Activated naive CD4-positive, alpha-beta T cell treated with anti-CD3 and anti-CD28 coated beads for 36 hours (primary cell): ENCODE data around the gene EXOC4. TPM values are rescaled to one million over a fixed set of nuclear protein-coding genes. Genes with fewer than 3 reads are reported as not detected.

Source experiments
- CTCF ChIA-PET: fragments of 350-600 bp; sonication (Branson Sonifier 250); formaldehyde crosslinking; loops from one replicate; lab custom pipeline; 2021; ENCODE audit warnings: antibody characterized with exemption; lab: Charles Lee
- DNase-seq: peaks from one replicate; pipeline ENCODE4 v3.0.0-alpha.2; 2020
- H3K27ac Mint-ChIP-seq: one replicate; pipeline ENCODE4 v1.8.0; 2021; ENCODE audit warnings: mild to moderate bottlenecking, mixed read lengths
- H3K27me3 Mint-ChIP-seq: one replicate; pipeline ENCODE4 v1.8.0; 2021; ENCODE audit warnings: low read depth, mixed read lengths
- H3K36me3 Mint-ChIP-seq: one replicate; pipeline ENCODE4 v1.8.0; 2021; ENCODE audit warnings: low read depth, mixed read lengths
- H3K4me1 Mint-ChIP-seq: one replicate; pipeline ENCODE4 v1.8.0; 2021; ENCODE audit warnings: low read depth, mixed read lengths
- H3K4me3 Mint-ChIP-seq: one replicate; pipeline ENCODE4 v1.8.0; 2021; ENCODE audit warnings: mild to moderate bottlenecking, moderate library complexity, mixed read lengths
- H3K9me3 Mint-ChIP-seq: one replicate; pipeline ENCODE4 v1.8.0; 2021; ENCODE audit warnings: mixed read lengths
- intact Hi-C: fragments of 100-400 bp; cut with micrococcal nuclease; formaldehyde crosslinking; loops from one replicate; pipeline ENCODE4 v1.15.1; 2023
- total RNA-seq, 2 experiments: library from RNA; stranded (reverse); gene quantifications; one replicate each; pipeline ENCODE4 v1.2.3, GENCODE V29; 2021

The EXOC4 gene
- total RNA-seq, 2 experiments from 2014 or later, result 57.1 to 62.1 TPM

DNA sequence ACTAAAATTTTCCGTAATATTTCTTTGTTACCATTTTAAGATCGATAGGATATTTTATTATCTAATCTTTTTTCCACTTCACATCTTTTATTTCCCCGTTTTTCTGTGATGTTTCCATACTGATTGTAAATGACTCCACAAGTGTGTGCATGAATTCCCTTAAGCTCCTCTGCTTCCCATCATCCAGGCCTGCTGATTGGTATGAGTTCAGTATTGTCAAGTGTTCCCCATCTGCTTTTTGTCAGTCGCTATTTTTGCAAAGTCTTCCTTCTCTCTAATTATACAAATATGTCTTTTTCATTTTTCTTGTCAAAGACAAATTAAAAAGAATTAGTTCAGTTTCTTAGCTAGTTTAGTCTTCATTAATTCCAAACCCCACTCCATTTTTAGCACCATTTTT is 184.7 kb downstream of the EXOC4 start:
- Mint-ChIP-seq H3K27ac (no peak overlapping the region), H3K9me3 (no peaks in the 10 kb centered on the region), H3K4me1 (no peaks in the 10 kb centered on the region), H3K4me3 (no peak overlapping the region), H3K27me3 (no peaks in the 10 kb centered on the region), H3K36me3 (peaks cover 3% of the 10 kb centered on the region)
- CTCF ChIA-PET, result no interaction called here
- no peak for DNase-seq
- intact Hi-C loops, result loop anchor here (10.0 kb wide), 1 partner anchor 1043 kb away; no protein-coding TSS in a partner anchor

DNA sequence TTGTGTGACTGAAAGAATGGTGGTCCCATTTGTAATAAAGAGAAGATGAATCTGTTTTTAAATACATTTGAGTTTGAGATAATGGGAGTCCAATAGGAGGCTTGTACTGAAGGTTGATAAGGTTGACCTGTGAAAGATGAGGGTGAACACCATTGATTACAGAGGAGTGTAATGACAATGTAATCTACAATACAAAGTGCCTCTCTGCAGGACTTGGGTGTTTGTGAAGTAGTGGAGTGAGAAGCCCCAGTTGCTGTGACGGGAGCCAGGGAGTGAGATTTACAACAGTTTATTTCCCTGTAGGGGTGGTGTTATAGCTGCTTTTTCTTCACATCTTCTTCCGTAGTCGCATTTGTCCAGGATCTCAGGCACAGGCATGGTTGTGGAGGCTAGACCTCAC is 189.9 kb downstream of the EXOC4 start:
- DNase-seq, result no peak
- Mint-ChIP-seq H3K9me3 (no peaks in the 10 kb centered on the region), H3K4me1 (no peaks in the 10 kb centered on the region), H3K4me3 (no peak overlapping the region), H3K27me3 (no peaks in the 10 kb centered on the region), H3K36me3 (peaks cover 1% of the 10 kb centered on the region), H3K27ac (no peak overlapping the region)
- CTCF ChIA-PET, result no interaction called here
- intact Hi-C loops, result loop anchor here (10.0 kb wide), 1 partner anchor 62 kb away; no protein-coding TSS in a partner anchor

DNA sequence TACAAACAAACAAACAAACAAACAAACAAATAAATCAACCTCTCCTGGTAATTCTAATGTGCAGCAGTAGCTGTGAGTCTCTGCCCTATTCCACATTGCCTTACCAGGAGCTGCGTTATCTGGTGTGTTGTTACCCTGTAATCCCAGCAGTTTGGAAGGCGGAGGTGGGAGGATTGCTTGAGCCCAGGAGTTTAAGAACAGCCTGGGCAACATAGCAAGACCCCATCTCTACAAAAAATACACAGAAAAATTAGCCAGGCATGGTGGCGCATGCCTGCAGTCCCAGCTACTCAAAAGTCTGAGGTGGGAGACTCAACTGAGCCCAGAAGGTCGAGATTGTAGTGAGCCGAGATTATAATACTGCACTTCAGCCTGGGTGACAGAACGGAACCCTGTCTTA is 192.7 kb downstream of the EXOC4 start:
- CTCF ChIA-PET, result no interaction called here
- Mint-ChIP-seq H3K27ac (no peak overlapping the region), H3K36me3 (no peaks in the 10 kb centered on the region), H3K4me1 (no peaks in the 10 kb centered on the region), H3K27me3 (no peaks in the 10 kb centered on the region), H3K9me3 (no peaks in the 10 kb centered on the region), H3K4me3 (no peak overlapping the region)
- intact Hi-C loops, result loop anchor here (10.0 kb wide), 1 partner anchor 59 kb away; no protein-coding TSS in a partner anchor
- no peak for DNase-seq

DNA sequence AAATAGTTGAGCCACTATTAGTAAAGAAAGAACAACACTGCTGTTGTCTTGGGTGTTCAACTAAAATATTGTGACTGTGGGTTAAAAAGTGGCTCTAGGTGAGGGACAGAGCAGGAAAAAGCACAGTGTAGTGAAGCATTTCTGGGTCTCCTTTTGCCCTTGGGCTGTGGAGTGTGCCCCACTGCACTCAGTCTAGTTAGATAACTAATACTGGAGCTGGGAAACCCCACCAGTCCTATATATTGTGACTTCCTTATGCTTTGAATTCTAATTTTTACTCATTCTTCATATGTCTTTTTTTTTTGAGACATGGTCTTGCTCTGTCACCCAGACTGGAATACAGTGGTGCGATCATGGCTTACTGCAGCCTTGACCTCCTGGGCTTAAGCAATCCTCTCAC is 195.1 kb downstream of the EXOC4 start:
- Mint-ChIP-seq H3K9me3 (no peaks in the 10 kb centered on the region), H3K27ac (no peak overlapping the region), H3K27me3 (no peaks in the 10 kb centered on the region), H3K4me3 (no peak overlapping the region), H3K36me3 (peaks cover 4% of the 10 kb centered on the region), H3K4me1 (peaks cover 4% of the 10 kb centered on the region)
- CTCF ChIA-PET, result no interaction called here
- intact Hi-C loops, result loop anchor here (10.0 kb wide), 1 partner anchor 57 kb away; no protein-coding TSS in a partner anchor
- DNase-seq, result no peak

DNA sequence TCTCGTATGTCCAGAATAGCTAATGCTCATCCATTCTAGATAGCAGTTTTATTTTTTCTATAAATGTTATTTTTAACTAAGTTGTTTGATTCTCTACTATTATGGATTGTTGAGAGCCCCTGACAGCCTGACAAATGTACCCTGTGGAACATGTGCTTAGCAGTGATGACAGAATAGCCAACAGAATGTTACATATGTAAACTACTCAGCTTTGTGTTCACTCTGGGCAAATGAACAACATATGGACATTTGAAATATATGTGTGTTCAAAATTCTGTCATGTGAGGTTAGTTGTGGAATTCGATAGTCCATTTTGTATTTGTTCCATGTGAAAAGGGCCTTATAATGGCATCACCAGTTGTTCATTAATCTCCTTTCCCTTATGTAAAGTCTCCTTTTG is 199.7 kb downstream of the EXOC4 start:
- Mint-ChIP-seq H3K36me3 (peaks cover 6% of the 10 kb centered on the region), H3K4me3 (no peak overlapping the region), H3K27me3 (no peaks in the 10 kb centered on the region), H3K27ac (no peak overlapping the region), H3K9me3 (no peaks in the 10 kb centered on the region), H3K4me1 (peaks cover 4% of the 10 kb centered on the region)
- DNase-seq, result no peak
- CTCF ChIA-PET, result no interaction called here
- intact Hi-C loops, result no loop called here

DNA sequence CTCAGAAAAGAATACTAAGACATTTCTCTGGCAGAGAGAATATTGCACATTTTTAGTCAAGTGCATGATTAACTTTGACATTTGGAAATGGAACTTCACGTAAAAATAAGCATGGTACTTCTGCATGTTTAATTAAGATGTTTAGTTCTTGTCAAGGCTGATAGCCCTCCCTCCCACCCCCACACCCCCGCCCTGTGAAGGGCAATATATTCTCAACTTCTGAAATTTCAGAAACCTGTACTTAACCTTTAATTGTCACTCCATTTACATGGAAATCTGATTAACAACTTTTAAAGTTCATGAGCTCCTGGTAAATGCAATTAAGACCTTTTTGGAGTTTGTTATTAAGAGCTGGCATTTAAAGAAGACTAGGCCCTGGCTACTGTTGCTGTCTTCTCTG is 205.8 kb downstream of the EXOC4 start:
- intact Hi-C loops, result no loop called here
- no peak overlapping the region for H3K4me3 Mint-ChIP-seq
- H3K4me1 Mint-ChIP-seq, result peaks cover 5% of the 10 kb centered on the region
- no peak overlapping the region for H3K27ac Mint-ChIP-seq
- no peaks in the 10 kb centered on the region for H3K27me3 Mint-ChIP-seq
- peaks cover 6% of the 10 kb centered on the region for H3K9me3 Mint-ChIP-seq
- peaks cover 9% of the 10 kb centered on the region for H3K36me3 Mint-ChIP-seq
- CTCF ChIA-PET, result no interaction called here
- DNase-seq, result no peak

DNA sequence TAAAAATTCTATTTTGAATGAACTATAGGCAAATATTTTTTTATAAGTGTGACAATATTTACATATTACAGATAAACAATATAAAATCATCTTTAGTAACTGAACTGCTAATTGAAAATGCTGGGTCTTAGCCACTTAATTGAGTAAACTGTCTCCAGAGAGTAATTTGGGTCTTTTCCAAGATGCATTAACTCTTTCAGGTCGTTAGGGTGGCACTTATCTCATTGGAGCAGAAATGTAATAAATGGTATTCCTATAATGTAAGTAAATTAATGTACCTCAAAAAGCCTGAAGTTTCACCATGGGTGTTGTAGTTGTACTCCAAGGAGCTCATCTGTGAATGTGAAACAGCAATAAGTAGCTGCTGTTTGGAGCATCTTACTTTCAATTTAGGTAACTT is 208.5 kb downstream of the EXOC4 start:
- CTCF ChIA-PET, result no interaction called here
- Mint-ChIP-seq H3K4me3 (no peak overlapping the region), H3K27me3 (no peaks in the 10 kb centered on the region), H3K9me3 (peaks cover 17% of the 10 kb centered on the region), H3K4me1 (peaks cover 5% of the 10 kb centered on the region), H3K36me3 (peaks cover 26% of the 10 kb centered on the region), H3K27ac (no peak overlapping the region)
- intact Hi-C loops, result no loop called here
- no peak for DNase-seq

DNA sequence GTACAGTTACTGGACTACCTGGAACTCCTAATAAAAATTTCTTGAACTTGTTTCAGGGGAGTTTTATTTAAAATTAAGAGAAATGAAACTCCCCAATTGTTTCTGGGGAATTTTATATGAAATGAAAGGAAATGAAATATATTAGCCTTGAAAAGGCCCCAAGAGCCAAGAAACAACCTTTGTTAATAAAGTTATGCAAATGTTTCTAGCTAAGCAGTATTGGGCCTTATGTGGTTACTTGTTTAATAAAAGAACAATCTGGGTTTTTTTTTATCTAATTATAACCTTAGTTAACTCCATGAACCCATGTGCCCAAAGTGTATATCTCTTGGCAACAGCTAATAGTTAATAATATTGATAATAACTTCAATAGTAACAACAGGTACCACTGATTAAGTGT is 222.8 kb downstream of the EXOC4 start:
- H3K4me1 Mint-ChIP-seq, result no peaks in the 10 kb centered on the region
- no peak overlapping the region for H3K4me3 Mint-ChIP-seq

DNA sequence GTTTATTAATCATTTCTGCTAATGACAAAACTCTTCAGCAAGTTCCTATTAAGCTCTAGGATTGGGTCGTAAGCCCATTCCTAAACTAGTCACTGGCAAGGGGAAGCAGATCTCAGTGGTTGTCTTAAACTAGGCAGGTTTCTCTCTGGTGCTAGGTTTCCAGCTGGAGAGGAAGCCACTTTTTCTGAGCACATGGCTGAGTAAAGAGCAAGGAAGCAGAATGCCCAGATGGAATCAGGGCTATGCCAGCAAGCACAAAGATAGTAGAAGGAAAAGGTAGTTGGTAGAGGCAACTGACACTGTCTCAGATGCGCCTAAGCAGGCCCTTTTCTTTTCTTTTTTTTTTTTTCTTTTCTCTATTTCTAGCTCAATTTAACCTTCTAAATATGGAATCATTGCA is 224.9 kb downstream of the EXOC4 start:
- intact Hi-C loops, result no loop called here
- peaks cover 19% of the 10 kb centered on the region for H3K4me1 Mint-ChIP-seq
- peaks cover 20% of the 10 kb centered on the region for H3K36me3 Mint-ChIP-seq
- no peak overlapping the region for H3K27ac Mint-ChIP-seq
- H3K4me3 Mint-ChIP-seq, result no peak overlapping the region
- H3K27me3 Mint-ChIP-seq, result no peaks in the 10 kb centered on the region
- no peak for DNase-seq
- H3K9me3 Mint-ChIP-seq, result no peaks in the 10 kb centered on the region
- CTCF ChIA-PET, result interaction anchor here (0.6 kb wide), 1 partner anchor 134 kb away, joined by 3 read pairs; no protein-coding TSS in a partner anchor

More for the DNA sequence above, 222.8 kb downstream of the EXOC4 start:
- DNase-seq, result no peak
- peaks cover 17% of the 10 kb centered on the region for H3K36me3 Mint-ChIP-seq
- CTCF ChIA-PET, result no interaction called here
- no peaks in the 10 kb centered on the region for H3K27me3 Mint-ChIP-seq
- no peak overlapping the region for H3K27ac Mint-ChIP-seq
- intact Hi-C loops, result no loop called here
- H3K9me3 Mint-ChIP-seq, result peaks cover 9% of the 10 kb centered on the region

DNA sequence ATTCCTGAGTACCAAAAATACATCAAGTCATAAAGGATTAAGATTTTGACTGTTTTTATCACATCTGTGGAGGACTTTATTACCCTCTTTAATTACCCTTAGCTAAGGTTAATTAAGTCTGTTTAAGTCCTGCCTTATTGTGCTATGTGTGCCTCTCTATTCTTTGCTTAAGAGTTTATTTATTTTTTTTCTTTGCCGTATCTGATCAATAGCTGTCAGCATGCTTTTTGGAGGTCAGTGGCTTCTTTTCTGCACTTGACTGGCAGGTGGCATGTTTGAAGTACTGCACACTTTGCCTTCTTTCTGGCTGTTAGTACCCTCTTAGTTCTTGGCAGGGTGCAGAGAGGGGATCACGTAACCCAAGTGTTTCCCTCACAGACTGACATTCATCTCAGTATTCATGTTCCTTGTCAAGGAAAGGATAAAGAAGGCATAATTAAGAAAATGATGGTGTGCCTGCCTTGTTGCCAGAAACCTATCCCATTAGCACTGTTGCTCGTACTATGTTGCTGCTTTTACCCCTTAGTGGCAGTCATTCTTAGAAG is 225.8 kb downstream of the EXOC4 start:
- H3K27ac Mint-ChIP-seq, result no peak overlapping the region
- H3K4me1 Mint-ChIP-seq, result peaks cover 26% of the 10 kb centered on the region
- no peak for DNase-seq
- H3K36me3 Mint-ChIP-seq, result peaks cover 17% of the 10 kb centered on the region
- H3K4me3 Mint-ChIP-seq, result no peak overlapping the region
- intact Hi-C loops, result no loop called here
- no peaks in the 10 kb centered on the region for H3K27me3 Mint-ChIP-seq
- CTCF ChIA-PET, result no interaction called here
- no peaks in the 10 kb centered on the region for H3K9me3 Mint-ChIP-seq

DNA sequence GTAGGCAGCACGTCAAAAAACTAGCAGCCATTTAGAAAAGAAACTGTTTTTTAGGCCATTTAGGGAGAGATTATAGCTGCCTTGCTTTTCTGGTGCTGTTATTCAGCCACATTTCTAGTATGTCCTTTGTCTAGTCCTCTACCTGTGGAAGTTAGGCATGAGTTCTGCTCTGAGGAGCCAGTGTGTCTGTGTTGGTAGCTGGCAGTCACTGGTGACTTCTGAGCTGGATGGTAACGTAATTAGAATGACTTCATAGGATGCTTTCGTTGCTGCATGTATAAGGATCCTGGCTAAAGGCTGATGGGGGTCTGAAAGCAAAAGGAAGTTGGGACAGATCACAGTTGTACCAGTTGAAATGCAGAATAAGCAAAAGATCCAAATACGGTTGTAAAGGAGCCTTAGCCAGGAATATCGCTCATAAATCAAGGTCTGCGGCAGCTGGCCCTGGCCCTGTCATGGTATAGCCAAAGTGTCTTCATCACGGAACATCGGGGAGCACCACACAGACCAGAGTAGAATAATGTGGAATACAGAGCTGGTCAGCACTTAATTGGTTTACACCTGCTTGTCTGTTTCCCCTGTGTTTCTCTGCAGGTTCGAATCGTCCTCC is 226.7 kb downstream of the EXOC4 start:
- H3K4me1 Mint-ChIP-seq, result peaks cover 34% of the 10 kb centered on the region
- intact Hi-C loops, result no loop called here
- CTCF ChIA-PET, result interaction anchor here (0.6 kb wide), 1 partner anchor 1109 kb away, joined by 3 read pairs; no protein-coding TSS in a partner anchor
- H3K4me3 Mint-ChIP-seq, result no peak overlapping the region
- H3K36me3 Mint-ChIP-seq, result peaks cover 20% of the 10 kb centered on the region
- DNase-seq, result no peak
- no peaks in the 10 kb centered on the region for H3K9me3 Mint-ChIP-seq
- H3K27ac Mint-ChIP-seq, result no peak overlapping the region
- H3K27me3 Mint-ChIP-seq, result no peaks in the 10 kb centered on the region

DNA sequence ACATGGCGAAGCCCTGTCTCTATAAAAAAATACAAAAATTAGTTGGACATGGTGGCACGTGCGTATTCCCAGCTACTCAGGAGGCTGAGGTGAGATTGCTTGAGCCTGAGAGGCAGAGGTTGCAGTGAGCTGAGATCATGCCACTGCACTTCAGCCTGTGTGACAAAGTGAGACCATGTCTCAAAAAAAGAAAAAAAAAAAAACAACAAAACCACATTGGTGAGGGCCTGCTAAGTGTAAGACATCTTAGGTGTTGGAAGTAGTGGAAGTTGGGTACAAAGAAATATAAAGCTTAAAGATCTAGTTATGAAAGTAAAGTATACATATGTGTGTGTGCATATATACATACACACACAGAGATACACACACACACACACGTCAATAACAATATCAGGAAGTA is 228.0 kb downstream of the EXOC4 start:
- H3K27me3 Mint-ChIP-seq, result no peaks in the 10 kb centered on the region
- DNase-seq, result no peak
- H3K27ac Mint-ChIP-seq, result no peak overlapping the region
- H3K9me3 Mint-ChIP-seq, result no peaks in the 10 kb centered on the region
- peaks cover 37% of the 10 kb centered on the region for H3K4me1 Mint-ChIP-seq
- intact Hi-C loops, result no loop called here
- CTCF ChIA-PET, result no interaction called here
- H3K4me3 Mint-ChIP-seq, result no peak overlapping the region
- peaks cover 24% of the 10 kb centered on the region for H3K36me3 Mint-ChIP-seq

DNA sequence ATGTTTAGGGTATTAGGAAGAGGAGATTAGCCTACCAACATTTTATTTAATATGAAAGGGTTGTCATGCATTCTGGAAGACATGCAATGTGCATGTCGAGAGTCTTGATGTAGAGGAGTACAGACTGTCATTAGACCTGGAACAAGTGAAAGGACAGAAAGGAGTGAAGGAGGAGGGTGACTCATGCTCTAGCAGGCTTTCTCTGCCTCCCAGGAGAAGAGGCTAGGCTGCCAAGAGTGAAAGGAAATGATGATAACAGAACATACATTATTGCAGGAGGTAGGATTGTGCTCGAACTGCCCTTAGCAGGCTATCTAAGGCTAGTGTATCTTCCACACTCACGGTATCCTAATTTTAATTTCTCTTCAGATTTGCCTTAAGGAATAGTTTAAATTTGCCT is 228.8 kb downstream of the EXOC4 start:
- CTCF ChIA-PET, result no interaction called here

More for the DNA sequence above, 228.8 kb downstream of the EXOC4 start:
- Mint-ChIP-seq H3K9me3 (no peaks in the 10 kb centered on the region), H3K4me3 (no peak overlapping the region), H3K36me3 (peaks cover 25% of the 10 kb centered on the region), H3K27me3 (no peaks in the 10 kb centered on the region), H3K4me1 (peaks cover 37% of the 10 kb centered on the region), H3K27ac (no peak overlapping the region)
- no peak for DNase-seq
- intact Hi-C loops, result no loop called here
